Muscle of arm (tissue), 14 donors: Measurements from ENCODE around the gene MRPL19. TPM values are rescaled to one million over a fixed set of nuclear protein-coding genes. Genes with fewer than 3 reads are reported as not detected.
A peak's percentile ranks its signal among the peaks of the same experiment; 100 is the strongest.

Source experiments
- DNase-seq: peaks from one replicate; pipeline ENCODE4 v3.0.0-alpha.2; 2013
- long read RNA-seq, 11 donors: transcript quantifications; one replicate each; lab custom pipeline, GENCODE V29; 2026
- polyA plus RNA-seq, 12 donors: library from polyadenylated mRNA; unstranded; fragments of 120-200 nt; gene quantifications; one replicate each; pipeline ENCODE4 v1.2.1, GENCODE V29; 2013; ENCODE audit not compliant: insufficient read length in 12 of 12

The MRPL19 gene
- polyA plus RNA-seq = 10 to 100 TPM in 11 of 12 donors, not detected in 1; 28.2 to 74.1 (median 36.9) TPM
- long read RNA-seq, donor 1, transcript MRPL19-202 (6 exons, 3,479 nt) = major isoform, 13 of 25 reads
- long read RNA-seq, donor 1, partial matches to known transcripts = 11 of 25 reads
- long read RNA-seq, donor 1, other reads (novel, unspliced or antisense) = 0 of 25 reads
- long read RNA-seq, donor 2, transcript MRPL19-202 (6 exons, 3,479 nt) = major isoform, 19 of 21 reads
- long read RNA-seq, donor 2, partial matches to known transcripts = 0 of 21 reads
- long read RNA-seq, donor 2, other reads (novel, unspliced or antisense) = 0 of 21 reads
- long read RNA-seq, donor 3, transcript MRPL19-202 (6 exons, 3,479 nt) = major isoform, 5 of 5 reads
- long read RNA-seq, donor 3, partial matches to known transcripts = 0 of 5 reads
- long read RNA-seq, donor 3, other reads (novel, unspliced or antisense) = 0 of 5 reads
- long read RNA-seq, donor 4, partial matches to known transcripts = 0 of 4 reads
- long read RNA-seq, donor 4, other reads (novel, unspliced or antisense) = 0 of 4 reads
- long read RNA-seq, donor 5, transcript MRPL19-202 (6 exons, 3,479 nt) = major isoform, 17 of 18 reads
- long read RNA-seq, donor 5, partial matches to known transcripts = 0 of 18 reads
- long read RNA-seq, donor 5, other reads (novel, unspliced or antisense) = 0 of 18 reads
- long read RNA-seq, donor 6, transcript MRPL19-202 (6 exons, 3,479 nt) = major isoform, 9 of 10 reads
- long read RNA-seq, donor 6, partial matches to known transcripts = 0 of 10 reads
- long read RNA-seq, donor 6, other reads (novel, unspliced or antisense) = 0 of 10 reads
- long read RNA-seq, donor 7, transcript MRPL19-202 (6 exons, 3,479 nt) = major isoform, 9 of 9 reads
- long read RNA-seq, donor 7, partial matches to known transcripts = 0 of 9 reads
- long read RNA-seq, donor 7, other reads (novel, unspliced or antisense) = 0 of 9 reads
- long read RNA-seq, donor 8, transcript MRPL19-202 (6 exons, 3,479 nt) = major isoform, 14 of 16 reads
- long read RNA-seq, donor 8, partial matches to known transcripts = 0 of 16 reads
- long read RNA-seq, donor 8, other reads (novel, unspliced or antisense) = 0 of 16 reads
- long read RNA-seq, donor 9, transcript MRPL19-202 (6 exons, 3,479 nt) = major isoform, 7 of 7 reads
- long read RNA-seq, donor 9, partial matches to known transcripts = 0 of 7 reads
- long read RNA-seq, donor 9, other reads (novel, unspliced or antisense) = 0 of 7 reads
- long read RNA-seq, donor 10, transcript MRPL19-202 (6 exons, 3,479 nt) = major isoform, 12 of 27 reads
- long read RNA-seq, donor 10, partial matches to known transcripts = 13 of 27 reads
- long read RNA-seq, donor 10, other reads (novel, unspliced or antisense) = 0 of 27 reads
- long read RNA-seq, donor 11, transcript MRPL19-202 (6 exons, 3,479 nt) = major isoform, 12 of 23 reads
- long read RNA-seq, donor 11, partial matches to known transcripts = 10 of 23 reads
- long read RNA-seq, donor 11, other reads (novel, unspliced or antisense) = 0 of 23 reads

DNA sequence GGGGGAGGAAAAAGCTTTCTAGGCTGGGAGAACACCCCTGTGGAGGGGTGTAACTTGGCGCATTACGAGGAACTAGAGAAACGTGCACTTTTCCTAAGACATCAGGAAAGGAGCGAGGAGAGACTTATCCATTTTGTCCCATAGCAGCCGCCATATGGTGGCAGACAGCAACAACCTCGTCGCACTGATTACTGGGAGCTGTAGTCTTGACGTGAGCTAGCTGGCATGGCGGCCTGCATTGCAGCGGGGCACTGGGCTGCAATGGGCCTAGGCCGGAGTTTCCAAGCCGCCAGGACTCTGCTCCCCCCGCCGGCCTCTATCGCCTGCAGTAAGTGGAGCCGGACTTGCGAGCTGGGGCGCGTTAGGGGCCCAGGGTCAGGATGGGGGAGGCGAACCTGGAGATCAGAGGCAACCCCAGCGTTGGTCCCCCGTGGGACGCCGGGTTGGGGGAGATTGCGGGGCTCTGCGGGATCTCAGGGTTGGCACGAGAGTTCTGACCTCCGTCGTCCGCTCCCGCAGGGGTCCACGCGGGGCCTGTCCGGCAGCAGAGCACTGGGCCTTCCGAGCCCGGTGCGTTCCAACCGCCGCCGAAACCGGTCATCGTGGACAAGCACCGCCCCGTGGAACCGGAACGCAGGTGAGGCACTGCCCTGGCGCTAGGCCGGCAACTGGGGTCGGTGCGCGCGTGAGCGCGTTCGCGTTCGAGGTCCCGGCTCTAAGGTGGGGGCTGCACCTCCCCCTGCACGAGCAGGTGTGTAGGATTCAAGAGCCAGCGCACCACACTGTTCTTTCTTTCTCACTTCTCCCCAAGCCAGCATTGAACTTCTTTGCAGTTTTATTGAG, at the start of gene MRPL19:
TSS of gene MRPL19 (plus strand) at position 201 of the 843 bp plus-strand sequence. CDS start at position 226, 25 bp downstream.
- peak; percentile 90 for DNase-seq

DNA sequence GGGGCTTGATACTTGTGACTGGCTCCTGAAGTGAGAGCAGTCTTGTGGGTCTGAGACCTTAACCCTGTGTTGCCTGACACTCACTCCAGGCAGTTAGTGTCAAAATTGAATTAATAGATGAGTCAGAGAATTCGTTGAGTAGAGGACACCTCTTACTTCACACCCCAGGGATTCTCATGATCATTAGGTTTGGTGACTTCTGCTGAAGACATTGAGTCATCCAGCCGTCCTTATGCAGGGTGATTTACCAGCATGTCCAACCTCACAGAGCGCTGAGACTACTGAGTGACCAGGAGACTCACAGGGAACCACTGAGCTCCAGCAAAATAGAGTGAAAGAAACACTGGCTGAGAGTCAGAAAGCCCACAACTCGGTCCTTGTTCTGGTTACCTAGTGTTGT, 49.8 kb upstream of the MRPL19 start:
- no peak for DNase-seq

DNA sequence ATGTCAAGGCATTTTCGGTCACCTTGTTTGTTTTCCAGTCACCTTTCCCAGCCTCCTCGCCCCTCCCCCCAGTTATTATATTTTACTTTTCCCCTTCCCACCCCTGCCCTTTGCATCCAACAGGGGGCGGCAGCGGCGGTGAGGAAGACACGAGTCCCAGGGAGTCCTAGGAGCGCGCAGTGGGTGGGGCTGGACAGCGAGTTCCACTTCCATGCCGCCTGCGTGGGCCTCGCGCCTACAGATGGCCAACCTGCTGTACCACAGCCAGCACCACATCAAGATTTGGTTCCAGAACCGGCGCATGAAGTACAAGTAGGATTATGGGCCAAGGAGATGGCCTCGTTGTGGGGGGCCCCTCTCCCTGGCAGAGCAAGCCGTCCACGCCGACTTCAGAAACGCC, 48.6 kb upstream of the MRPL19 start:
- no peak for DNase-seq

DNA sequence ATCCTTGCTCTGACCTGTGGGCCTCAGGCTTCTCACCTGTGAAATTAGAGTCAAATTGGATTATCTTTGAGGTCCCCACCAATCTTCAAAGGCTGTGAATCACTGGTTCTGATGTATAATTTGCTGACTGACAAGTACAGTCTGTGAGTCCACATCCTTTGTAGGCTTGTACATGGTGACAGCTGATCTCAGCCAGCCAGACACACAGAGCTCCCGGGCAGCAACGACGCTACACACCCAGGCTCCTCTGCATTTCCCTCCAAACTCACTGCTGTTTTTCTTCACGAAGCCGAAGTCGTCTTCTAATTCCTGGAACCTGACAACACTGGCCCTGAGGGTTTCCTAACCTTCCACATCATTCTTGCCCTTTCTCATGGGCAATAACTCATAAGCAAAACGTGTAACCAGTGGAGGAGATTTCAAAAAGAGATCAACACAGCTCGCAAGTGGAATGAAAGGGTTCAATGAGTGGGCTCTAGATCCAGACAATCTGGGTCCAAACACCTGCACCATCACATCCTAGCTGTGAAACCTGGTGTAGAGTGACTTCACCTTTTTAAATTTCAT, 47.9 kb upstream of the MRPL19 start:
- no peak for DNase-seq

DNA sequence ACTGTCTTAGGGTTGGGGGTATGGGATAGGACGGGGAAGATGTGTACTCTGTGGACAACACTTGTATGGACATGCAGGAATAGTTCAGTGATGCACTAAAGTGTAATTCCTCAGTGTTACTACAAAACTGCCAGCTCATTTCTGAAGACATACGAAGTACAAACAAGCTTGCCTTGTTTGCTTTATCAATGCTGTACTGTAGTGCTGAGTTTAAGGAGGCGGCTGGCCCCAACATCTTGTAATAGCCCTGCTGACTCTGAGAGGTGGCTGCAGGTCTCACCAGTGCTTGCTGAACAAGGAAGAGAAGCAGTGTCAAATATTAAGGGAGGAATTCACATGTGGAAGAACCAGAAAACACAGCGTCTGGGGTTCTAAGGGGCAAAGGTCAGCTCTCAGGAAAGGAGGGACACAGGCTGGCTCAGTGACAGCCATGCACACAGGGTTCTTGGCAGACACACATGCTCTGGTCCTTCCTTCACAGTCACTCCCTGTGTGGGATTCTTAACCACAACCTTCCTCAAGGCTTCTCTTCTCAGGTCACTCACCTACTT, 46.0 kb upstream of the MRPL19 start:
- no peak for DNase-seq

DNA sequence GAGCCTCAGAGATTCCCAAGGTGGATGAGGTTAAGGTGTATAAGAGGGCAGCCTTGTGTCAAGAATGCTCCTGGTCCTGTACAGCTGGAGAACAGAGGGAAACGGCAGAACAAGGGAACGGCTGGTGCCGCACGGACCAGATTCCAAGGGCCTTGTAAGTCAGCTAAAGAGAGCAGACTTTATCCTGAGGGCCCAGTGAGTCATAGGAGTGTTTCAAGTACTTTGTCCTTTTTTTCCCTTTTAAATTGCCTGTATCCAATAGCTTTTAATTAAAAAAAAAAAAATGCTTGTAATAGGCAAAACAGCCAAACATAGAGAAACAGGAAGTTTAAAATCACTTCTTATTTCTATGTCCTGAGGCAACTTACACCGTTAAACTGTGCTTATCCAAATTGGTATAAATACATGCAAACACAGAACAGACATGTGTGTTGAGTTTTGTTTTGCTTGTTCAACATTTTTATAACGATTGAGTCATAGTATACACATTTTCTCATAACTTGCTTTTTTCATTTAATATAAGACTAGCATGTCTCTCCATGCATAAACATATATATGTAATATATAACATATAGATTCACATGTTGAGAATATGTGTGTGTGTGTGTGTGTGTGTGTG, 43.8 kb upstream of the MRPL19 start:
- no peak for DNase-seq

DNA sequence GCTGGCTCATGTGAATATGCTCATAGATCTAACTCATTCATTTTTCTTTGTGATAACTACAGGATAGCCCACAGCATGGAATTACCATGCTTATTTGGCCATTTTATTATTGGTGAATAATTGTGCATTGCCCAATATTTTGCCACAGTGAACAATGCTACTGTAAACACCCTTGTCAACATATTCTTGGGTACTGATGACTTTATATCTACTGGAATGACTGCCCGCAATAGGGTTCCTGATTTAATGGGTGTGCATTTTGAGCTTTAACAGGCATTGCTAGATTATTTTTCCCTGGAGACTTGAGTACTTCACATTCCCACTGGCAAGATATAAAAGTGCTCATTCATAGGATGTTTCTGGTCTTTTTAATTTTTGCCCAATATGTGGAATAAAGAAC, 43.1 kb upstream of the MRPL19 start:
- no peak for DNase-seq

DNA sequence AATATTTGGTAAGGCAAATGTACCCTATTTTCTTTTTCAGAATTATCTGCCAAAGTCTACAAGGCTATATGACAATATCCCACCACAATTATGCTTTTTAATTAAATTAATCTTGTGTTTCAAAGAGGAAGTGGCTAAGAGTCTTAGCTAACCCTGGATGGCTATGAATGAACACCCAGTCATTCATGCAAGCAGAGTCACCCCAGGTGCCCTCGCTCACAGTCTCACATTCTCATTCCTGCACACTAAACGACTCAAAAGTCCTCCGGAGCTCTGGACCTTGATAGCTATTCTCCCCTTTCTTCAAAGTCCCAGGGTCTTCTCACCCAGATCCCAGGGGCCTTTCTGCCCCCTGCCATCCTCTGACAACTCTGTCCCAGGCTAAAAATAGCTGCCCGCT, 42.1 kb upstream of the MRPL19 start:
- no peak for DNase-seq

DNA sequence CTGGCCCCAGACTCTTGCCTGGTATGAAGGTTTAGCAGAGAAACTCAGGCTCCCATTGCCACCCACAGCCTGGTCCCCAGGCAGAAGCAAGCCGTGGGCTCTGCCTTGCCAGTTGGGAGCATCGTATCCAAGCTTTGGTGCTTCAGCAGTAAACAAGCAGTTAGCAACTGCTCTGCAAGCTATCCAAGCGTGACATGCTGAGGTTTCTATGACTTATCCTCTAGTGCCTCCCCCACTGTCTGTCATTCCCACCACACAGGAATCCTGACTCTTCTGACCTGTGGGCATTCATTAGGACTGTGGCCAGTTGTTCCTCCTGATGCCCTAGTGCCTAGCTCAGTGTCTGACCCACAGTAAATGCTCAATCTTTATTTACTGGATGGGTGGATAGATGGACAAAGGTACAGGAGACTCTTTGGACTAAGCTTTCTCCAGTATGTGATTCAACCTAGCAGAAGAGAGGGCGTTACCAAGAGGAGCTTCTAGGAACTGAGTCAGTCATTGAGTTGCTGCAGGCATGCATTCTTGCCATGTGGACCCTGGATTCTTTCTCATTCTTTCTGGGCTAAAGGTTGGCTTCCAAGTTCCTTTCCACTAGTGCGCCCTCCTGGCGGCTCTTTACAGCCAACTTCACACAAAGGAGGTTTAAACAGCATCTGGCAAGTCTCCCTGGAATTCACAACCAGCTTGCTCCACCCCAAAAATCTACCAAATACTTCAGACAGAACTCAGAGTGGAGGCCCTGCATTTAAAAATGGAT, 40.6 kb upstream of the MRPL19 start:
- no peak for DNase-seq

DNA sequence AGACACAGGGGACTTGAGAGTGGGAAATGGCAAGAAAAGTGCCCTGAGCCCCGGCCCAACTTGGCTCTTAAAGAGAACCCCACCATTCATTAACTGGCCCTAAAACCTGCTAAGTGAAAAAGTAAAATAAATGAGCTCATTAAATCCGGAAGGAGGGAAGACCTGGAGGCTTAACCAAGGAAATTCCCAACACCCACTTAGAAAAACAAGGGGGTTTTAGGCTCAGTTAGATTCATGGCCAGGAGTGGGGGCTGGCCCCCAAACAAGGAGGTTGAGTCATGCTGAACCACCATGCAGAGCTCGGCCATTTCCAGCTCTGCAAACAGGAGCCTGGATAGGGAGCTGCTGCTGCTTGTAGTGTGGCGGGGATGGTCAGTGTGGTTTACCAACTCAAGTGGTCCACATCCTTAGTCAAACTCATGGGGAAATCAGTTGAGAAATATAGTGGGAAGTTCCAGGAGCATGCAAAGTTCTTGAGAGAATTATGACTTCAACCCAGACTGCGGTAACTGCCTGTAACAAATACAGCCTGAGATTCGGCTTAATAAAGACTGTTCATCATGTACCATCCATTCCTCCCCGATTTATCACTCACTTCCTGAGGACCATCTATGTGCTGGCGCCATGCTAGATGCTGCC, 39.7 kb upstream of the MRPL19 start:
- DNase-seq = no peak

DNA sequence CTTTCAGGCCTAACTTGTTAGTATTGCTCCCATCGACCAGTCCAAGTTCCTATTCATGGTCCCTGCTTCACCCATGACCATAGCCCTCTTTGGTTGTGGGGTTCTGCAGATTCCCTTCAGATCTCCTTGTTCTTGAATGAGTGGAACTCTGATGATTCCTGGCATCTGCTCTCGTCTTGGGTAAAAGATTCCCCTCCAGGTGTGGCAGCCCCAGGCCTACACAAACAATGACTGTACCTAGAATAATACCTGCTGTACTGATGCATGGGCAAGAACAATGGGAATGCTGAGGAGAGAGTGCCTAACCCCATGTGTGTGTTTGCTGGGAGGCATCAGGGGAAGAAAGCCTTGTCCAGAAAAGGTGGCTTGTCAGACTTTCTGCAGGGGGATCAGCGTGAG, 39.2 kb upstream of the MRPL19 start:
- DNase-seq = no peak

DNA sequence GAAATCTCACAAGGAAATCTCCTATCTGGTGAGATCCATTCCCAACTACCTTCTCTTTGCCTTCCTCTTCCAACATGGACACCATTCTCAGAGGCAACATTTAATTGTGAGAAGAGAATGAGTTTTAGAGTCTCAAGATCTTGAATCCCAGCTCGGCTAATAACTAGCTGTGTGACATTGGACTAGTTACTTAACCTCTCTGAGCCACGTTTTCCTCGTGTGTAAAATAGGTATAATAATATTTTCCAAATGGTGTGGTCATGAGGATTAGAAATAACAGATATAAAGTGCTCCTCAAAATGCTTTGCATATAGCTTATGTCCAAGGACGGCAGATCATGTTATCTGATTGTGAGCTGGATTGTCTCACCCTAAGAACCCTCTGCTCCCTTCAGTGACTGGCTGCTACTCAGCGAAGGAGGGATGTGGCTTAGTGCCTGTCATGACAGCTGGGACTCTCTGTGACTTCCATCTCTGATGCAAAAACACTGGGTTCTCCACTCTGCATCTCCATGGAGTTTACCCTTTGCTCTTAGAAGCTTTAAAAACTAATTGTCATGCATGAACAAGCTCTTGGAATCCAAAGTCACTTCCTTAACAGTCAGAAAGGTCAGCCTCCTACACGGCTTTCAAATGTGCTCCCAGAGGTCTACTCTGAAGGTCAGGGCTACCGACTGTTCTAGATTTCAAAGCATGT, 38.4 kb upstream of the MRPL19 start:
- DNase-seq = no peak

DNA sequence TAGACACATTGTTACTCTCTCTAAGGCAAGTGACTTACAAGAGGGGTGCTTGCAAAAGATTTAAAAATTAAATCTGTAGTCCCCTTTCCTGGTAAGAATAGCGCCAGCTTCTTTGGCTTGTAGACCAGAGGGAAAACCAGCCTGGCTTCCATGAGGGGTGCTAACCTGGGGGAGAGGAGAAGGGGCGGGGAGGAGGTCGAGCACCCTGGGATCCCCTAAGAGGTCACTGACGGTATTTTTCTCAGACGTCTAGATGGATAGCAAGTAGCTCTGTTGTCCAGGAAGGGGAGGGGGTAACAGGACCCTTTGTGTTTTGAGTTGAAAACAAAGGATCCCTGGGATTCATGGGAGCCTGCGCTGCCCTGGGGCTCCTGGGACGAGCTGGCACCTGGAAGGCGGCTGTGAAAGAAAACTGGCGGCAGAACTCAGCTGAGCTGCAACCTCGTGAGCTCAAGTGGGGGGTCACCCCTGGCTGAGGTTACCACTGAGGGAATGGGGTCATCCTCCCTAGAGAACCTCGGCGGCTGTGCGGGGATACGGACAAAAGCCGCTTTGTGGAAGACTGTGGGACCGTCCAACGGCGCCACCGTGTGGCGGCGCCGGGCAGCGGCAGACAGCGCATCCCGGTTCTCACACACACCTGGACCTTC, 37.8 kb upstream of the MRPL19 start:
- peak; percentile 66 for DNase-seq

DNA sequence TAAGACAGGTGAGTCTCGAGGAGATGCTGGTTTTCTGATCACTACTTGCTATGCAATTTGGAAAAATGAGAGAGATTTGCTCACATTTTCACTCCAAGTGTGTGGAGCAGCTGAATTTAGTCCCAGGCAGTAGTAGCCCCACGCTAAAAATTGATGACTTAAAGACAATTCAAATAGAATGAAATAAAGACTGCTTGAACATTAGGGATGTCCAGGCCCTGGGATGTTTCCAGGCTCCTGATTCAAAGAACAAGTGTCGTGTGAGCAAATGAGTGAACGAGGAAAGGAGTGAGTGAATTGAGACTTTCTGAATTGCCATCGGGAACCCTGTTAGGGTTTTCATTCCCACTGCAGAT, 37.3 kb upstream of the MRPL19 start:
- DNase-seq = no peak

DNA sequence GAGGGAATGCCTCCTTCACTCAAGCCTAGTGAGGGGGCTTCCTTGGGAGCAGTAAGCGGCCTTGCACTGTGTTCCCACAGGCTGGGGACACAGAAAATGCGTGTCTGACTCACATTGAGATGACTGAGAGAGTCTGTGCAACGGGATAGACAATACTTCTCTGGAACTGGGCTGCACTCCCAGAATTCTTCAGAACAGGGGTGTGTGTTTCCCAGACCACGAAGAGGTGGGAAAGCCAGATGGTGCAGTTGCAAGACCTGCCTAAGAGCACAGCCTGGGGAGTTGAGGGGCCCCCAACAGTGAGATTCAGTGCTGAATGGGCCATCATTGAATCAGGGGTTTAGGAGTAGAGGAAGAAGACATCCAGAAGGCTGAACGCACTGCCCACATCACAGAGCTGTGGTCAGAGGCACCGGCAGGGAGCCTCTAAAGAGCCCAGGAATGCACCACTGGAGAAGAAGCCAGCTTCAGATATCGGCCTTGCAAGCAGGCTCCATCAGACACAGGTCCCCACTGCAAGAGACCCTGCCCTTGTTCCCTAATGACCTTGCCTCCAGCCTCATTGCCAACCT, 36.6 kb upstream of the MRPL19 start:
- DNase-seq = no peak

DNA sequence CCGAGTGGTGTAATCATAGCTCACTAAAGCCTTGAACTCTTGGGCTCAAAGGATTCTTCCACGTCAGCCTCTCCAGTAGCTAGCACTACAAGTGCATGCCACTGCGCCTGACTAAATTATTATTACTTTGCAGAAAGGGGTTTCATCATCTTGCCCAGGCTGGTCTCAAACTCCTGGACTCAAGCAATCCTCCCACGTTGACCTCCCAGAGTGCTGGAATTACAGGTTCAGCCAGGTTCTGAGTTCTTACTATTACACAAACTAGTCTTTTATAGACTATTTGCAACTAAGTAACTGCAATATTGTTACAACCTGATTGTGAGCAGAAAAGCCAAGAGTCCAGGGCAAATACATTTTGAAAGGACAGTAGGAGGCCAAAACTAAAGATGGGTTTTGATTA, 35.9 kb upstream of the MRPL19 start:
- no peak for DNase-seq
